Central memory CD8-positive, alpha-beta T cell (primary cell): ENCODE measurements around the gene CEP131.

Experiments used
- ATAC-seq: fragments of 150-1000 bp; cut with Tn5 transposase; replicated peaks from 2 replicates; pipeline ENCODE4 v1.10.0; 2022; ENCODE audit warnings: mild to moderate bottlenecking, moderate FRiP score, moderate number of reproducible peaks; ENCODE audit not compliant: poor library complexity, severe bottlenecking; ENCODE audit errors: extremely low read depth
- DNase-seq, 2 donors: peaks; one replicate each; pipeline ENCODE4 v3.0.0; 2021; ENCODE audit warnings: low spot score in 2 of 2
- H3K27ac Mint-ChIP-seq: one replicate; pipeline ENCODE4 v1.8.0; 2022; ENCODE audit warnings: low read depth, mild to moderate bottlenecking, moderate library complexity, mixed read lengths
- H3K27me3 Mint-ChIP-seq: one replicate; pipeline ENCODE4 v1.8.0; 2022; ENCODE audit warnings: mixed read lengths
- H3K36me3 Mint-ChIP-seq: one replicate; pipeline ENCODE4 v1.8.0; 2022; ENCODE audit warnings: mild to moderate bottlenecking, moderate library complexity, mixed read lengths; ENCODE audit not compliant: insufficient read depth
- H3K4me1 Mint-ChIP-seq: one replicate; pipeline ENCODE4 v1.8.0; 2022; ENCODE audit warnings: mixed read lengths
- H3K4me3 Mint-ChIP-seq: one replicate; pipeline ENCODE4 v1.8.0; 2022; ENCODE audit warnings: mild to moderate bottlenecking, moderate library complexity, mixed read lengths
- H3K9me3 Mint-ChIP-seq: one replicate; pipeline ENCODE4 v1.8.0; 2022; ENCODE audit warnings: mixed read lengths

Gene CEP131

DNA sequence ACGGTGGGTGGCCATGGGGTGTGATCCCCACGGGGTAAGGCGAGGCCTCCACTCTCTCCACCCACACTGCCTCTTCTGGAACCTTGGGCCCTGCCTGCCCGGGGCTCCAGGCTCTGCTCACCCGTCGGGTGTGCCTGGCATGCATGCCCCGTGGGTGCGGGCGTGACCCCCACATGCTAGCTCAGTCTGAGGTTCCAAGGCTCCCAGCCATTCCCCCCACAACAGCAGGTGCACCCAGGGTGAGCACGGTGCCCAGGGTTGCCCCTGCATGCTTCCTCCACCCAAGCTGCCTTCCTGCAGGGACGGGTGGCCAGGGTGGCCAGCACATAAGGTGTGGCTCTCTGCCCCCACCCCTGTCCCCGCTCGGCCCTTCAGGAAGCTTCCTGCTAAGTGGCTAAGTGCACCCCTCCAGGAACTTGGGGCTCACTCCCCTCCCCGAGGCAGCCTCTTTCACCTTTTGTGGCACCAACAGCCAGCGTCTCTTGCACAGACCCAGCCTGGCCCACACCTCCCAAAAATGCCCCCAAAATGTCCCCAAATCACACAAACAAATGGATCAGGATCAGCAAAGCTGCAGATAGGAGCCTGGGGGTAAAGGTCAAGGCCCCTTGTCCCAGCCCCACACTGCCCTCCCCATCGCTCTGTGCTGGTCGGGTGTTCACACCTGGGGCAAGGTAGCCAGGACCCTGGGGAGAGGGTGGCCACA is 78.9 kb downstream of the CEP131 start:
- ATAC-seq (no peak), DNase-seq (no peak)
- Mint-ChIP-seq H3K36me3 (peaks cover 2% of the 10 kb centered on the region), H3K27me3 (peaks cover 27% of the 10 kb centered on the region), H3K4me1 (no peaks in the 10 kb centered on the region), H3K27ac (no peak overlapping the region), H3K4me3 (no peak overlapping the region), H3K9me3 (no peaks in the 10 kb centered on the region)

DNA sequence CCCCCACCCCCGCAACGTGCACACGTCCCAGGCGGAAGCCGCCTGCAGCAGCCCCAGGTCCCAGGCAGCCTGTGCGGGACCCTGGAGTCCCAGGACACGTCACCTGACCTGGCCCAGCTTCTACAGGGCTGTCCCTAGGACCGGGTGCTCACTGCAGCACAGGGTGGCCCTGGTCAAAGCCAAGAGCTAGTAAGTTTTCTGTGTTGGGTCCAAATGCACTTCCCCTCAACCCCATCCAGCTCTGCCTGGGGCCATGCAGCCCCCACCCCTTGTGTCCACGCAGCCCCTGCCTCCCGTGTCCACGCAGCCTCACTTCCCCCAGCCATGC is 79.6 kb downstream of the CEP131 start:
- H3K27me3 Mint-ChIP-seq, result peaks cover 27% of the 10 kb centered on the region
- H3K4me3 Mint-ChIP-seq, result no peak overlapping the region
- ATAC-seq (no peak), DNase-seq (no peak)
- no peaks in the 10 kb centered on the region for H3K4me1 Mint-ChIP-seq
- H3K9me3 Mint-ChIP-seq, result no peaks in the 10 kb centered on the region
- peaks cover 5% of the 10 kb centered on the region for H3K36me3 Mint-ChIP-seq
- no peak overlapping the region for H3K27ac Mint-ChIP-seq

- DNase-seq (peak; percentile 30 to 39), ATAC-seq (peak; percentile 65)
- H3K4me3 Mint-ChIP-seq, result no peak overlapping the region
- H3K27me3 Mint-ChIP-seq, result peaks cover 27% of the 10 kb centered on the region
- H3K27ac Mint-ChIP-seq, result no peak overlapping the region
- H3K9me3 Mint-ChIP-seq, result no peaks in the 10 kb centered on the region
- H3K4me1 Mint-ChIP-seq, result no peaks in the 10 kb centered on the region
- peaks cover 5% of the 10 kb centered on the region for H3K36me3 Mint-ChIP-seq
Observed at GRCh38 chr17:81142301-81143199, 80.2 kb downstream of the CEP131 start.

DNA sequence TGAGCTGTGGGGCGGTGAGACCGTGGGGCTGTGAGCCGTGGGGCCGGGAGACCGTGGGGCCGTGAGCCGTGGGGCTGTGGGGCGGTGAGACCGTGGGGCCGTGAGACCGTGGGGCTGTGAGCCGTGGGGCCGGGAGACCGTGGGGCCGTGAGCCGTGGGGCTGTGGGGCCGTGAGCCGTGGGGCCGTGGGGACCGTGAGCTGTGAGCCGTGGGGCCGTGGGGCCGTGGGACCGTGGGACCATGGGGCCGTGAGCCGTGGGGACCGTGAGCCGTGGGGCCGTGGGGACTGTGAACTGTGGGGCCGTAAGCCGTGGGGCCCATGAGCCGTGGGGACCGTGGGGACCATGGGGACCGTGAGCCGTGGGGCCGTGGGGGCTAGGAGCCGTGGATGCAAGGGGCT is 82.1 kb downstream of the CEP131 start:
- DNase-seq (no peak), ATAC-seq (no peak)
- Mint-ChIP-seq H3K27me3 (peaks cover 27% of the 10 kb centered on the region), H3K36me3 (peaks cover 5% of the 10 kb centered on the region), H3K4me3 (no peak overlapping the region), H3K4me1 (no peaks in the 10 kb centered on the region), H3K27ac (no peak overlapping the region), H3K9me3 (no peaks in the 10 kb centered on the region)

GRCh38 chr17:81140018-81140417 is 82.7 kb downstream of the CEP131 start:
- peaks cover 5% of the 10 kb centered on the region for H3K36me3 Mint-ChIP-seq
- H3K27ac Mint-ChIP-seq, result no peak overlapping the region
- no peaks in the 10 kb centered on the region for H3K4me1 Mint-ChIP-seq
- ATAC-seq (no peak), DNase-seq (no peak)
- no peaks in the 10 kb centered on the region for H3K9me3 Mint-ChIP-seq
- H3K4me3 Mint-ChIP-seq, result no peak overlapping the region
- H3K27me3 Mint-ChIP-seq, result peaks cover 27% of the 10 kb centered on the region
